A549 (cell line): ENCODE results near the gene VSTM2B. TPM values are rescaled to one million over a fixed set of nuclear protein-coding genes. Genes with fewer than 3 reads are reported as not detected.

Source experiments
- ATAC-seq, 2 experiments: fragments of 200-7000 bp in 1 of 2; fragments of >200 bp in 1 of 2; cut with Nextera tagmentation in 1 of 2; cut with Tn5 transposase in 1 of 2; 3 replicates each; pipeline versions ENCODE4 v1.8.0 to v1.9.1; 2018 to 2020; ENCODE audit warnings: mild to moderate bottlenecking in 1 of 2, moderate library complexity in 1 of 2
- CTCF ChIA-PET: fragments of 300-600 bp; sonication (Branson Sonifier 250); formaldehyde crosslinking; extraction: SDS; loops from one replicate; lab custom pipeline; 2021; ENCODE audit warnings: antibody characterized with exemption, inconsistent platforms; lab: Yijun Ruan, JAX
- POLR2A ChIA-PET: fragments of 350-600 bp; formaldehyde crosslinking; extraction: SDS; loops from one replicate; lab custom pipeline; 2021; ENCODE audit warnings: antibody characterized with exemption, inconsistent platforms; lab: Yijun Ruan, JAX
- DNase-seq, 2 experiments: peaks; one replicate each; pipeline versions ENCODE4 v3.0.0 to v3.0.0-alpha.2; 2011 to 2016; ENCODE audit warnings: low read depth in 1 of 2, low spot score in 1 of 2
- FAIRE-seq: peaks from 2 replicates; lab custom pipeline; 2011; peaks lifted over from hg19 to GRCh38; lab: Jason Lieb, UNC
- H3K27ac ChIP-seq, 2 experiments: fragments of >200 bp; sonication (Bioruptor Twin); formaldehyde crosslinking; 3 replicates each; pipeline ENCODE4 v1.5.1; 2016 to 2017
- H3K4me1 ChIP-seq: fragments of >200 bp; sonication (Bioruptor Twin); formaldehyde crosslinking; 3 replicates; pipeline ENCODE4 v1.6.1; 2016
- H3K4me2 ChIP-seq: fragments of >200 bp; sonication (Bioruptor Twin); formaldehyde crosslinking; 3 replicates; pipeline ENCODE4 v1.6.1; 2016
- H3K4me3 ChIP-seq: fragments of >200 bp; sonication (Bioruptor Twin); formaldehyde crosslinking; 3 replicates; pipeline ENCODE4 v1.5.1; 2016
- H3K9me3 ChIP-seq: fragments of >200 bp; sonication (Bioruptor Twin); formaldehyde crosslinking; 3 replicates; pipeline ENCODE4 v1.6.1; 2016
- CEBPB ChIP-seq, 2 experiments: fragments of >200 bp in 1 of 2; sonication (Bioruptor Twin) in 1 of 2; formaldehyde crosslinking in 1 of 2; IDR thresholded peaks; 2 replicates each; pipeline ENCODE4 v1.6.1; 2012 to 2016
- HEYL ChIP-seq: fragments of 250-450 bp; sonication (Bioruptor Pico); IDR thresholded peaks from 2 replicates; pipeline ENCODE4 v1.8.0; 2021; ENCODE audit warnings: mild to moderate bottlenecking, moderate library complexity
- HOXA7 ChIP-seq: fragments of 250-450 bp; sonication (Bioruptor Pico); IDR thresholded peaks from 2 replicates; pipeline ENCODE4 v1.5.0; 2020; ENCODE audit warnings: mild to moderate bottlenecking, moderate library complexity
- HOXB13 ChIP-seq: fragments of 250-450 bp; sonication (Bioruptor Pico); IDR thresholded peaks from 2 replicates; pipeline ENCODE4 v1.5.0; 2020; ENCODE audit warnings: low read depth, mild to moderate bottlenecking, moderate library complexity
- PBX3 ChIP-seq: IDR thresholded peaks from 2 replicates; pipeline ENCODE4 v1.6.1; 2012
- ZSCAN20 ChIP-seq: fragments of 250-450 bp; sonication (Bioruptor Pico); IDR thresholded peaks from 2 replicates; pipeline ENCODE4 v1.8.0; 2022; ENCODE audit warnings: mild to moderate bottlenecking, moderate library complexity
- WGBS: methylation state at CpG from one replicate; pipeline ENCODE4 v1.1.6; 2017; ENCODE audit errors: missing lambda C conversion rate; 5-methylcytosine and 5-hydroxymethylcytosine counted together
- polyA plus RNA-seq, 4 experiments: library from polyadenylated mRNA; depleted of rRNA in 3 of 4; stranded (reverse); fragments of >200 nt; fragmentation: RNase III in 1 of 4; extraction: RNeasy Plus Mini Kit Qiagen cat#74134 plus additional on column Dnase treatment in 1 of 4; gene quantifications; 2 replicates in 3 of 4; 3 replicates in 1 of 4; pipeline ENCODE4 v1.2.3, GENCODE V29; 2011 to 2017
- TF ChIP-seq, protein P1 (sequence below): fragments of >200 bp; sonication (Bioruptor Twin); formaldehyde crosslinking; IDR thresholded peaks from 3 replicates; pipeline ENCODE4 v1.5.1; 2016

The VSTM2B gene
- polyA plus RNA-seq, 2 of the 4 experiments (the other 2 are of a cell fraction) = not detected

DNA sequence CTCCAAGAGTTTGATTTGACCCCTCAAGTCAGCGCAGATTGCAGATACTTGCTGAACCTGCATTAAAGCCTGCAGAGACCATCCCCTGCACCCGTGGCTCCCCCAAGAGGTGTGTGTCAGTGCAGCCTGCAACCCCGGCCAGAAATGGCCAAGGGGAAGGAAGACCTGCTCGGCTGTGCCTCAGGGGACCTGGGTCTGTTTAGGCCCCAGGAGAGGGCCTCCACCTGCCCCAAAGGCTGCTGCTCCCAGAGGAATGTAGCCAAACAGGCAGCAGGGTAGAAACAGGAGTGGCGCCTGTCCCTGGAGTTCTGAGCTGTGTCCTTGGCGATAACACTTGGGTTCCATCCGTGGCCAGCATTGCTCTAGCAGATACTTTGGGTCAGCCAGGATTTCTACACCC, 88.3 kb downstream of the VSTM2B start:
- 85% methylated on average over 7 of the region's 7 CpGs for WGBS
- Histone ChIP-seq H3K27ac (no peak overlapping the region), H3K4me2 (no peak overlapping the region), H3K4me1 (no peaks in the 10 kb centered on the region), H3K9me3 (no peaks in the 10 kb centered on the region), H3K4me3 (no peak overlapping the region)
- ChIA-PET CTCF (interaction anchor here (1.1 to 10.4 kb wide), 8 partner anchors 8 to 146 kb away, joined by 3 to 490 read pairs (median 64); partner anchors contain the start of genes C19orf12, PLEKHF1 and POP4), POLR2A (interaction anchor here (2.1 kb wide), 1 partner anchor 8 kb away, joined by 30 read pairs; the partner anchor contains the start of gene POP4)
- TF ChIP-seq, protein P1, sequence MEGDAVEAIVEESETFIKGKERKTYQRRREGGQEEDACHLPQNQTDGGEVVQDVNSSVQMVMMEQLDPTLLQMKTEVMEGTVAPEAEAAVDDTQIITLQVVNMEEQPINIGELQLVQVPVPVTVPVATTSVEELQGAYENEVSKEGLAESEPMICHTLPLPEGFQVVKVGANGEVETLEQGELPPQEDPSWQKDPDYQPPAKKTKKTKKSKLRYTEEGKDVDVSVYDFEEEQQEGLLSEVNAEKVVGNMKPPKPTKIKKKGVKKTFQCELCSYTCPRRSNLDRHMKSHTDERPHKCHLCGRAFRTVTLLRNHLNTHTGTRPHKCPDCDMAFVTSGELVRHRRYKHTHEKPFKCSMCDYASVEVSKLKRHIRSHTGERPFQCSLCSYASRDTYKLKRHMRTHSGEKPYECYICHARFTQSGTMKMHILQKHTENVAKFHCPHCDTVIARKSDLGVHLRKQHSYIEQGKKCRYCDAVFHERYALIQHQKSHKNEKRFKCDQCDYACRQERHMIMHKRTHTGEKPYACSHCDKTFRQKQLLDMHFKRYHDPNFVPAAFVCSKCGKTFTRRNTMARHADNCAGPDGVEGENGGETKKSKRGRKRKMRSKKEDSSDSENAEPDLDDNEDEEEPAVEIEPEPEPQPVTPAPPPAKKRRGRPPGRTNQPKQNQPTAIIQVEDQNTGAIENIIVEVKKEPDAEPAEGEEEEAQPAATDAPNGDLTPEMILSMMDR = no peak
- TF ChIP-seq HOXB13 (no peak), HOXA7 (CRISPR knock-in tag) (no peak), ZSCAN20 (CRISPR knock-in tag) (no peak), HEYL (CRISPR knock-in tag) (no peak), CEBPB (IDR thresholded peaks at IDR 0.05) (no peak), PBX3 (no peak)
- DNase-seq (no peak), FAIRE-seq (no peak), ATAC-seq (no peak)

Other genes starting within 250 kb of the VSTM2B start
- 194 and 208 TPM in 2 replicates for gene POP4, start 80.3 kb downstream of the VSTM2B start, polyA plus RNA-seq (2011; rRNA removed)
- 202 to 226 TPM (median 206 TPM) in 3 replicates for gene POP4, start 80.3 kb downstream of the VSTM2B start, polyA plus RNA-seq (2017; fragmentation: RNase III; extraction: RNeasy Plus Mini Kit Qiagen cat#74134 plus additional on column Dnase treatment)
- 2.1 and 2.3 TPM in 2 replicates for gene PLEKHF1, start 139.5 kb downstream of the VSTM2B start, polyA plus RNA-seq (2011; rRNA removed)
- 4.1 to 4.4 TPM (median 4.2 TPM) in 3 replicates for gene PLEKHF1, start 139.5 kb downstream of the VSTM2B start, polyA plus RNA-seq (2017; fragmentation: RNase III; extraction: RNeasy Plus Mini Kit Qiagen cat#74134 plus additional on column Dnase treatment)
- gene C19orf12, start 189.3 kb downstream of the VSTM2B start, polyA plus RNA-seq (2011; rRNA removed) = 33.6 and 34.3 TPM in 2 replicates
- 35.2 to 36.1 TPM (median 35.2 TPM) in 3 replicates for gene C19orf12, start 189.3 kb downstream of the VSTM2B start, polyA plus RNA-seq (2017; fragmentation: RNase III; extraction: RNeasy Plus Mini Kit Qiagen cat#74134 plus additional on column Dnase treatment)